ENCODE results near the gene GATA3. TPM values are rescaled to one million over a fixed set of nuclear protein-coding genes. Genes with fewer than 3 reads are reported as not detected.

The GATA3 gene
- total and polyA plus RNA-seq, 2 of the 8 experiments (the other 6 are each of a cell fraction or from before 2014, with no cell fraction given) = 0.02 to 0.43 TPM

DNA sequence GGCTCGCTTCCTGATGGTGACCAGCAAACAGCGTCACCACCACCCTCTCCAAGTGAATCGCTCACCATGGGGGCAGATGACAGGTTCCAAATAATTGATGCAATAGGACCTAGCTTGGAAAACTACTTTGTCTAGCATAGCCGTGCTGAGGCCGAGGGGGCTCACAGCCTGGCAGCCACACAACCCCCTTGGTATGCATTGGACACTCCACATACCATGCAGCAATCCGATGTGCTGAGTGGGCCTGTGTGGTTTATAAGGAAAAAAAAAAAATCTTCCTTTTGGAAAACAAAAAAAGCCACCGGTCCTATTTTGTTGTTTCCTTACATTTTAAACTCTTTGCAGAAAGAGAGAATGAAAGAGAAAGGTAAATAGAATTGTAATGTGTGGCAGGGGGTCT is 15.1 kb downstream of the GATA3 start:
- Histone ChIP-seq H2BK120ac (replicated peaks; ENCODE audit: low read depth, low read length) (no peak overlapping the region), H3K4me2 (ENCODE audit: insufficient read depth in 1 of 2, low read depth in 2 of 2, low read length in 2 of 2) (no peak overlapping the region), H3K36me3 (ENCODE audit: control insufficient read depth in 2 of 4, insufficient read depth in 4 of 4, low read length in 3 of 4) (no peaks in the 10 kb centered on the region)

More for the DNA sequence above, 15.1 kb downstream of the GATA3 start:
- 82% methylated on average over 7 of the region's 7 CpGs; no CpG with 5 or more reads in 1 of the 2 experiments for WGBS, 2 experiments (ENCODE audit: extremely low coverage in 1 of 2, insufficient coverage in 1 of 2, insufficient read length in 1 of 2, insufficient replicate concordance in 2 of 2, low coverage in 1 of 2, low lambda C conversion rate in 2 of 2, missing lambda C conversion rate in 1 of 2)
- Histone ChIP-seq H2BK5ac (ENCODE audit: low read depth, low read length) (no peak overlapping the region), H3K4me1 (replicated peaks in 1 of 4; ENCODE audit: control insufficient read depth in 3 of 4, insufficient read depth in 4 of 4, low read length in 3 of 4) (peaks cover 0 to 2% (median under 1%) of the 10 kb centered on the region in 4 experiments; a peak in 4 of 7 replicates), H3K56ac (replicated peaks; ENCODE audit: insufficient read length, low read depth, low read length) (no peak overlapping the region), H2BK20ac (ENCODE audit: low read length) (no peak overlapping the region), H3K9ac (replicated peaks in 1 of 4; ENCODE audit: extremely low read depth in 1 of 4, low read depth in 3 of 4, low read length in 3 of 4) (no peak overlapping the region), H2AFZ (ENCODE audit: low read length) (no peak overlapping the region), H4K8ac (ENCODE audit: extremely low read depth, insufficient read depth, low read length) (no peak overlapping the region), H3K18ac (ENCODE audit: extremely low read depth, low read length) (no peak overlapping the region), H2AK5ac (ENCODE audit: low read depth, low read length) (no peak overlapping the region), H3K14ac (ENCODE audit: insufficient read length) (no peak overlapping the region), H2BK15ac (ENCODE audit: low read length) (no peak overlapping the region), H3K79me1 (ENCODE audit: low read depth, low read length) (no peaks in the 10 kb centered on the region), H3K23ac (ENCODE audit: insufficient read length) (no peak overlapping the region), H2BK12ac (ENCODE audit: low read depth, low read length) (no peak overlapping the region), H3K23me2 (ENCODE audit: low read depth, low read length) (no peaks in the 10 kb centered on the region), H3K27me3 (replicated peaks in 1 of 4; ENCODE audit: control insufficient read depth in 3 of 4, extremely low read depth in 1 of 4, insufficient read depth in 3 of 4, low read length in 3 of 4) (peaks cover 0 to 12% (median 5%) of the 10 kb centered on the region in 4 experiments; a peak in 2 of 7 replicates), H4K5ac (ENCODE audit: insufficient read length, low read depth, low read length) (no peak overlapping the region), H4K91ac (replicated peaks; ENCODE audit: insufficient read length, low read length) (no peak overlapping the region), H3K9me3 (ENCODE audit: insufficient read depth in 2 of 2, low read depth in 1 of 2, low read length in 1 of 2) (no peaks in the 10 kb centered on the region), H3K4me3 (ENCODE audit: extremely low read depth in 1 of 4, insufficient read depth in 2 of 4, low read depth in 3 of 4, low read length in 4 of 4) (no peak overlapping the region), H3K4ac (replicated peaks; ENCODE audit: insufficient read length, low read depth, low read length) (no peak overlapping the region), H3K27ac (ENCODE audit: low read depth, low read length) (no peak overlapping the region), H4K20me1 (replicated peaks in 1 of 2; ENCODE audit: control insufficient read depth in 1 of 2, insufficient read depth in 2 of 2, low read length in 2 of 2) (no peaks in the 10 kb centered on the region), H3K79me2 (ENCODE audit: control insufficient read depth in 1 of 2, insufficient read depth in 2 of 2, low read length in 2 of 2) (no peaks in the 10 kb centered on the region)
- TF ChIP-seq TBP (IDR thresholded peaks at IDR 0.05; ENCODE audit: low read depth, low read length) = no peak
- no peak for TF ChIP-seq SP4 (IDR thresholded peaks at IDR 0.05; ENCODE audit: low read length)
- DNase-seq (ENCODE audit: low read depth in 1 of 2, low spot score in 2 of 2) = no peak
- CTCF ChIA-PET (ENCODE audit: partially characterized antibody) = no interaction called here
- POLR2A ChIA-PET (ENCODE audit: partially characterized antibody) = no interaction called here
- no peak for FAIRE-seq

Measured in H1 (cell line).